ENCODE data around the gene MTMR12. TPM values are rescaled to one million over a fixed set of nuclear protein-coding genes. Genes with fewer than 3 reads are reported as not detected.
"Not testable (repeated sequence)": the region's sequence is repeated elsewhere in the genome, so short reads cannot be mapped to it uniquely, and the experiment has no call there.

MTMR12 gene
- total RNA-seq, 4 donors from 2014 or later: 13.8 to 27.5 (median 17.4) TPM

- intact Hi-C loops (cut with DNase I): no loop called here
- 56 to 57% methylated on average over 5 of the region's 5 CpGs for WGBS, 2 donors
- no peak overlapping the region for H3K4me3 ChIP-seq
- H3K27me3 ChIP-seq: no peaks in the 10 kb centered on the region
- TF ChIP-seq CTCF (IDR thresholded peaks at IDR 0.05): no peak
- TF ChIP-seq POLR2A (IDR thresholded peaks at IDR 0.05): no peak
- no peak for DNase-seq
- H3K27ac ChIP-seq: peak overlapping the region; percentile 49 to 70 (median 63)
- peaks cover 0 to 15% (median 5%) of the 10 kb centered on the region in 3 donors for H3K4me1 ChIP-seq
- peaks cover 0 to 23% (median 0%) of the 10 kb centered on the region in 3 donors for H3K36me3 ChIP-seq
- H3K9me3 ChIP-seq: no peaks in the 10 kb centered on the region
Observed at GRCh38 chr5:32225445-32225844, 87.3 kb downstream of the MTMR12 start.

DNA sequence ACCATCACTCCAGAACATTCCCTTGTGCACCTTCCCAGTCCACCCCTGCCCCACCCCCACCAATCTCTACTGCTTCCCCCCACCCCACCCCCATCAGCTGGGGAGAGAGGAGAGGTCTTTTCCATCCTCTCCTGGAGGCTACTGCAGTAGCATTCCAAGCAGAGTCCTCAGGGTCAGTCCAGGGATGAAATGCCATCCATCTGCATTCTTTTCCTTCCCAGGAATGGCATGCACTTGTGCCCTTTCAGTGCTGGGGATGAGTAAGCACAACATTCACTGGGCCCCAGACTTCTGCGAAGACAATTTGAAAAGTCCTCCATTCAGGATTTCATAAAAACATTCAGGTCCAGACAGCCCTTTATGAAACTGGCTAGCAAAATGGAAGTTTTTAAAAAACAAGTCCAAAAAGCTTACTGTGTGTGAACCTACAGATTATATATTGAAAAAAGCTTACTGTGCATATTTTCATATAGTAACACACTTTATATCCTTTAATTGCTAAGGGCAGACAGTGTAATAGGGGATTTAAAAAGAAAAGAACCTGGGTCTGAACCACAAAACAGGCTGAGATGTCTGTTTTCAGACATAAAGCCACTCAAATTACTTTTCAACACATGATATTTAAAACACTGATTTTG lies 88.6 kb downstream of the MTMR12 start:
- H3K4me3 ChIP-seq: no peak overlapping the region

GRCh38 chr5:32222723-32223470 lies 89.8 kb downstream of the MTMR12 start:
- Histone ChIP-seq H3K4me1 (peaks cover 0 to 20% (median 5%) of the 10 kb centered on the region in 3 donors), H3K27me3 (no peaks in the 10 kb centered on the region), H3K4me3 (no peak overlapping the region), H3K27ac (no peak overlapping the region), H3K9me3 (no peaks in the 10 kb centered on the region), H3K36me3 (peaks cover 0 to 2% (median 0%) of the 10 kb centered on the region in 3 donors)
- DNase-seq: no peak
- TF ChIP-seq POLR2A (IDR thresholded peaks at IDR 0.05) (no peak), CTCF (IDR thresholded peaks at IDR 0.05) (no peak)
- intact Hi-C loops (cut with DNase I): no loop called here
- 89% methylated on average over 5 of the region's 5 CpGs for WGBS, 2 donors

More for the DNA sequence above, 88.6 kb downstream of the MTMR12 start:
- H3K4me1 ChIP-seq: peaks cover 0 to 15% (median 5%) of the 10 kb centered on the region in 3 donors
- no peaks in the 10 kb centered on the region for H3K27me3 ChIP-seq
- no peaks in the 10 kb centered on the region for H3K9me3 ChIP-seq
- peaks cover 0 to 10% (median 0%) of the 10 kb centered on the region in 3 donors for H3K36me3 ChIP-seq
- intact Hi-C loops (cut with DNase I): no loop called here
- 43% methylated on average over 1 of the region's 1 CpG; no CpG with 5 or more reads in 1 of the 2 donors for WGBS, 2 donors
- DNase-seq: no peak
- peak overlapping the region; percentile 49 to 70 (median 63) for H3K27ac ChIP-seq
- TF ChIP-seq CTCF (IDR thresholded peaks at IDR 0.05) (no peak), POLR2A (IDR thresholded peaks at IDR 0.05) (no peak)

- H3K4me1 ChIP-seq: peaks cover 0 to 12% (median 0%) of the 10 kb centered on the region in 3 donors
- intact Hi-C loops (cut with DNase I): no loop called here
- no peaks in the 10 kb centered on the region for H3K9me3 ChIP-seq
- no peaks in the 10 kb centered on the region for H3K36me3 ChIP-seq
- H3K27ac ChIP-seq: peak overlapping the region in 3 of 4 donors; percentile 14 to 60 (median 54)
- TF ChIP-seq POLR2A (IDR thresholded peaks at IDR 0.05) (no peak), CTCF (IDR thresholded peaks at IDR 0.05) (no peak)
- H3K27me3 ChIP-seq: no peaks in the 10 kb centered on the region
- WGBS, 2 donors: 44 to 64% methylated on average over 11 to 12 of the region's 12 CpGs
- no peak overlapping the region for H3K4me3 ChIP-seq
- DNase-seq: no peak
Observed at GRCh38 chr5:32217886-32218396, 94.8 kb downstream of the MTMR12 start.

- 85 to 86% methylated on average over 1 of the region's 1 CpG for WGBS, 2 donors
- H3K27me3 ChIP-seq: not testable (repeated sequence)
Observed at GRCh38 chr5:32214344-32214743, 98.4 kb downstream of the MTMR12 start.

More at GRCh38 chr5:32214344-32214743, 98.4 kb downstream of the MTMR12 start:
- H3K4me1 ChIP-seq: peaks cover 0 to 13% (median 0%) of the 10 kb centered on the region in 3 donors
- H3K4me3 ChIP-seq; H3K27ac ChIP-seq; DNase-seq; H3K9me3 ChIP-seq; H3K36me3 ChIP-seq; intact Hi-C loops (cut with DNase I): not testable (repeated sequence)
